Measurements from ENCODE around the gene FAM227A. TPM values are rescaled to one million over a fixed set of nuclear protein-coding genes. Genes with fewer than 3 reads are reported as not detected.
A peak's percentile ranks its signal among the peaks of the same experiment; 100 is the strongest.

Gene FAM227A
- total and polyA plus RNA-seq, 2 of the 13 experiments (the other 11 are each of a cell fraction or from before 2014, with no cell fraction given): 1.0 to 1.5 TPM

- no peak for TF ChIP-seq HNRNPL (IDR thresholded peaks at IDR 0.05; ENCODE audit: low read depth, low read length)
- TF ChIP-seq ARID4A (CRISPR knock-in tag; IDR thresholded peaks at IDR 0.05; ENCODE audit: borderline replicate concordance): peak; percentile 92
- no peak for TF ChIP-seq ZIK1 (CRISPR knock-in tag; IDR thresholded peaks at IDR 0.05; ENCODE audit: borderline replicate concordance, low read depth)
- TF ChIP-seq ZNF660 (CRISPR knock-in tag; IDR thresholded peaks at IDR 0.05; ENCODE audit: borderline replicate concordance, low read depth): no peak
- 0 out of 2 replicates have a peak, but pooled peaks have one; percentile 57 for TF ChIP-seq NFAT5 (CRISPR knock-in tag; IDR thresholded peaks at IDR 0.05)
- TF ChIP-seq ATRX (CRISPR knock-in tag; IDR thresholded peaks at IDR 0.05; ENCODE audit: borderline replicate concordance): no peak
- no peak for TF ChIP-seq FOXA1 (IDR thresholded peaks at IDR 0.05)
- no peak for TF ChIP-seq FOXA1 (CRISPR knock-in tag; IDR thresholded peaks at IDR 0.05)
- 0 out of 2 replicates have a peak, but pooled peaks have one; percentile 17 for TF ChIP-seq DMAP1 (CRISPR knock-in tag; IDR thresholded peaks at IDR 0.05)
- 0 out of 2 replicates have a peak, but pooled peaks have one; percentile 38 for TF ChIP-seq ZNF564 (CRISPR knock-in tag; IDR thresholded peaks at IDR 0.05)
- TF ChIP-seq ZNF629 (CRISPR knock-in tag; conservative IDR thresholded peaks at IDR 0.05): no peak
- TF ChIP-seq NCOA2 (CRISPR knock-in tag; IDR thresholded peaks at IDR 0.05): no peak
- no peak for TF ChIP-seq ZBTB4 (CRISPR knock-in tag; IDR thresholded peaks at IDR 0.05; ENCODE audit: borderline replicate concordance)
- no peak; the same call in 1 of the 2 replicates for TF ChIP-seq ZNF678 (CRISPR knock-in tag; IDR thresholded peaks at IDR 0.05)
- 0 out of 2 replicates have a peak, but pooled peaks have one; percentile 38 for TF ChIP-seq ZNF33B (CRISPR knock-in tag; IDR thresholded peaks at IDR 0.05)
- TF ChIP-seq ZNF543 (CRISPR knock-in tag; IDR thresholded peaks at IDR 0.05): no peak
- no peak for TF ChIP-seq ZFP41 (CRISPR knock-in tag; IDR thresholded peaks at IDR 0.05; ENCODE audit: borderline replicate concordance)
Observed at GRCh38 chr22:38656256-38657044, at the start of gene FAM227A, which contains the start of gene CBY1 (continued).

Data from HepG2 (cell line).